ENCODE measurements around the gene RCOR1.

DNA sequence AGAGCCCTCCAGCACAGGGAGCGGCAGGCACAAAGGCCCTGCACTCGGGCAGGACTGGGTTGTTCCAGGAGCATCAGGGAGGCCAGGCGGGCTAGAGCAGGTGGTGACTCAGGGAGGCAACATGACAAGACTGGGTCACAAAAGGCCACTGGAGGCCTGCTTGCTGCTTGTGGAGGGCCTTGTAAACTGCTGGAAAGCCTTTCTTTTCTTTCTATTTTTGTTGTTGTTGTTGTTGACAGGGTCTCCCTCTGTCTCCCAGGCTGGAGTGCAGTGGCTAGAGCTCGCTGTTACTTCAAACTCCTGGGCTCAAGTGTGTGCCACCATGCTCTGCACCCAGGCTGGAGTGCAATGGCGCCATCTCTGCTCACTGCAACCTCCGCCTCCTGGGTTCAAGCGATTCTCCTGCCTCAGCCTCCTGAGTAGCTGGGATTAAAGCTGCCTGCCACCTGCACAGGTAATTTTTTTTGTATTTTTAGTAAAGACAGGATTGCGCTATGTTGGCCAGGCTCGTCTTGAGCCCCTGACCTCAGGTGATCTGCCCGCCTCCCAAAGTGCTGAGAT is 11.8 kb upstream of the RCOR1 start:
- TF ChIP-seq POLR2A (IDR thresholded peaks at IDR 0.05; ENCODE audit: low read length) (no peak), GATA1 (IDR thresholded peaks at IDR 0.05; ENCODE audit: low read depth, low read length) (no peak)

Measured in erythroblast (primary cell).